AG09309 (cell line): Measurements from ENCODE around the gene PID1.

ENCODE experiments used
- DNase-seq: peaks from one replicate; pipeline ENCODE4 v3.0.0-alpha.2; 2010; ENCODE audit warnings: low read depth
- H3K4me3 ChIP-seq: 2 replicates; pipeline ENCODE4 v1.5.1; 2011; ENCODE audit warnings: mild to moderate bottlenecking, low read depth, low read length, moderate library complexity; ENCODE audit not compliant: control insufficient read depth
- CTCF ChIP-seq: IDR thresholded peaks from 2 replicates; pipeline ENCODE4 v1.5.1; 2011; ENCODE audit warnings: mild to moderate bottlenecking, low read depth, low read length, inconsistent platforms; ENCODE audit not compliant: insufficient read depth, control insufficient read depth; ENCODE audit errors: missing control alignments

Gene PID1

DNA sequence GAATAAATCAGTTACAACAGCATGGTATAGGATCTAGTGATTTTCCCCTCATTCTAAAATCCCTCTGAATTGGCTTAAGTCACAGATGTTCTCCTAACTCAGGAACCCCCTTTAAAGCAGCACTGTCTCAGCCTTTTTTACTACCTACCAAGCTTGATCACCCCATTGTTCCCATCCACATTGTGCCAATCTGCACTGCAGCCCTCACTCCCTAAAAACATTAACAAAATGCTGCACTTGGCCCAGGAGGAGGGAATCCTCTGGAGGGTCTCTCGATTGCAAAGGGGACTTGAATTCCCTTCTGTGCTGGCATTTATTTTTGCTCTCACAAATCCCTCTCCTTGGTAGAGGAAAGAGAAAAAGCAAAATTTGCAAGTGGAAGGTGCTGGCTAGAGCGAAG, 223.0 kb downstream of the PID1 start:
- TF ChIP-seq CTCF = no peak
- no peak for DNase-seq
- H3K4me3 ChIP-seq = no peak overlapping the region

DNA sequence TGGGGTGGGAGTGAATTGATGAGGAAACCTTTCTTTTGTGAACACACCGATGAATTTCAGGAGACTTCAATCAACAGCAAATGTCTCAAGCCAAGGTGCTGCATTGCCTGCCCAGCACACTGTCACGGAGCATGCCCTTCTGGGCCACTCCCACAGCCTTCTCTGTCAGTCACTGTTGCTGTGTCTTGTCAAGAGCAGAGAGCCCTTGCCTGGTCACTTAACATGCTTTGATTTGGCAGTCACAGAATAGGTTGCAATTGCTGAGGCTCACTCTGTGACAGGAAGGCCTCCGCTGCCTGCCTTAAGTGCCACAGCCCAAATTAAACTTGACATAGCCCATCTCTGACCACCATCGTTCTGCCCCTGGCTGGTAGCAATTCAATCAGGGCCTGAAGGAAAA, 225.4 kb downstream of the PID1 start:
- DNase-seq = no peak
- TF ChIP-seq CTCF = no peak
- no peak overlapping the region for H3K4me3 ChIP-seq

DNA sequence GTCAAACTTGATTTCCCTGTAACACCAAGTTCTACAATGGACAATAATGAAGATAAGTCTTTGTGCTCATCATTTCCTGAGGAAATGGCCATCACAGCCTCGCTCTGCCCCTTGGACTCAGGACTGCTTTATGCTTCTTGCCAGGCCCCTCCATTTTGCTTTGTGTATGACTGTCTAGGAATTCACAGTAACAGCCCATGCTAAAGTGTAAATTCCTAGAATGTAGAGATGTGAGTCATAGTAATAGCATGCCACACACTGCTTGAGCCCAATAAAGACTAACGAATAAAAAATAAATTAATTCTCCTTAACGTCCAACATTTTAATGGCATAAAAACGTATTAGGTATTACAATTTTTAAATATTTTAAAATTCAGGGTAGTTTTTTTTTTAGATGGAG, 226.5 kb downstream of the PID1 start:
- TF ChIP-seq CTCF = no peak
- H3K4me3 ChIP-seq = no peak overlapping the region
- no peak for DNase-seq

- no peak overlapping the region for H3K4me3 ChIP-seq
- no peak for TF ChIP-seq CTCF
- no peak for DNase-seq
These were observed 227.4 kb downstream of the PID1 start for GRCh38 chr2:229043681-229044080.

- H3K4me3 ChIP-seq = no peak overlapping the region
- no peak for TF ChIP-seq CTCF
- DNase-seq = no peak
These were observed 228.7 kb downstream of the PID1 start for GRCh38 chr2:229042349-229042748.

DNA sequence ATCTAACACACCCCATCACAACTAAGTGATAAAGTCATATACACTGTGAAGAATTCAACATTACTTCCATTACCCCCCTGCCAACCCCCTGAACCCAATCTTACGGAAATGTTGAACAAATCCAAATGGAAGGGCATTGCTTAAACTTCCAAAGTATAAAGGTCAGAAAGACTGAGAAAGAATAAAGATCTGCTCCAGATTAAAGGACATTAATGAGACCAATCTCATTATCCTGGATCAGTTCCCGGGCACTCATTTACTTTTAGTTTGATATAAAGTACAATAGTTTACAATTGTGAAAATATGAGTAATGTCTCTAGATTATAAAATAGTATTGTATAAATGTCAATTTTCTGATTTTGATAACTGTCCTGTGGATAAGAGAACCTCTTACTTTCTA, 229.4 kb downstream of the PID1 start:
- no peak for DNase-seq

More for the DNA sequence above, 229.4 kb downstream of the PID1 start:
- no peak for TF ChIP-seq CTCF
- H3K4me3 ChIP-seq = no peak overlapping the region
